Measurements from ENCODE around the gene RPS27.

GRCh38 chr1:153941826-153942725 lies 48.5 kb upstream of the RPS27 start:
- TF ChIP-seq CTCF (conservative IDR thresholded peaks at IDR 0.05; ENCODE audit: low read length) (no peak), EZH2phosphoT487 (IDR thresholded peaks at IDR 0.05; ENCODE audit: borderline replicate concordance, low read depth, low read length) (no peak)

Data from OCI-LY7 (cell line).